Airway epithelial cell (primary cell): ENCODE results near the gene CLGN. TPM values are rescaled to one million over a fixed set of nuclear protein-coding genes. Genes with fewer than 3 reads are reported as not detected.

Experiments used
- total RNA-seq: library from RNA; depleted of rRNA; stranded (reverse); fragments of >200 nt; gene quantifications from 2 replicates; pipeline ENCODE4 v1.2.3, GENCODE V29; 2015

Gene CLGN, protein sequence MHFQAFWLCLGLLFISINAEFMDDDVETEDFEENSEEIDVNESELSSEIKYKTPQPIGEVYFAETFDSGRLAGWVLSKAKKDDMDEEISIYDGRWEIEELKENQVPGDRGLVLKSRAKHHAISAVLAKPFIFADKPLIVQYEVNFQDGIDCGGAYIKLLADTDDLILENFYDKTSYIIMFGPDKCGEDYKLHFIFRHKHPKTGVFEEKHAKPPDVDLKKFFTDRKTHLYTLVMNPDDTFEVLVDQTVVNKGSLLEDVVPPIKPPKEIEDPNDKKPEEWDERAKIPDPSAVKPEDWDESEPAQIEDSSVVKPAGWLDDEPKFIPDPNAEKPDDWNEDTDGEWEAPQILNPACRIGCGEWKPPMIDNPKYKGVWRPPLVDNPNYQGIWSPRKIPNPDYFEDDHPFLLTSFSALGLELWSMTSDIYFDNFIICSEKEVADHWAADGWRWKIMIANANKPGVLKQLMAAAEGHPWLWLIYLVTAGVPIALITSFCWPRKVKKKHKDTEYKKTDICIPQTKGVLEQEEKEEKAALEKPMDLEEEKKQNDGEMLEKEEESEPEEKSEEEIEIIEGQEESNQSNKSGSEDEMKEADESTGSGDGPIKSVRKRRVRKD
- total RNA-seq = 0.07 TPM in 1 of 2 replicates, not detected in the other

GRCh38 chr4:140427106-140427918, at the start of gene CLGN:
CLGN (minus strand) TSS chr4:140427648; CDS start chr4:140413078, 14,570 bp downstream.

DNA sequence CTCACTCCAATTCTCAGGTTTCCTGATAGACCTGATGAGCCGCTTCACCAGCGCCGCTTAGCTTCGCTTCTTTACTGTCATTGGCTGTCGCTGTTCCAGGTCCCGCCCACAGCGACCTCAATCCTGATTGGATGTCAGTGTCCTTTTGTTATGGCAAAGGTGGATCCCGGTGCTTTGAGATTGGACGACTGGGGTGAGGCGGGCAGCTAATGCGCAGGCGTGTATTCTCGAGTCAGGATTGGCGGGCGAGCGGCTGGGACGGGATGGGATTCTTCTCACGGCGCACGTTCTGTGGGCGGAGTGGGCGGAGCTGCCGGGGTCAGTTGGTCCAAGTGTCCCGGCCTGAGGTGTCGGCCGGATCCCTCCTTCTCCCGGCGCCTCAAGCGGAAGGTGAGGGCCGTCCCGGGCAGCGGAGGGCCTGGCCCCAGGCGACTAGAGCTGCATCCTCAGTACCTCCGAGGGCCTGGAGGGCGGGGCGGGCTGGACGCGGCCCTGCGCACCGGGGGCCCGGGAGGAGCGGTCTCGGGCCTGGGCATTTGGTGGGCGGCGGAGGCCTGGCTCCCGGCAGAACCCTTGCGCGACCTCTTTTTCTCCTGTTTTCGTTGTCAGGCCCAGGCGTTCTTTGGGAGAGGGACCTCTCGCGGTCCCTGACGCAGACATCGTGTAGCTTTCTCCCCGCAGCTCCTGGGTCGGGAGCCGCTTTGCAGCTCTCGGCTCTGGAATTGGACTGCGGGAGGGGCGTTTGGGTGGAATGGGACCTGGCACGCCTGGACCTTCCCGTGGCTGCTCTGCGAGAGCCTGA, 53.9 kb downstream of the CLGN start, which contains the start of gene SCOC:
TSS of gene SCOC (plus strand) at position 319 of the 802 bp plus-strand sequence. CDS start 5,525 bp downstream, outside the sequence.

Other genes with a start within 250 kb of the CLGN start
- gene SCOC, start 54.0 kb downstream of the CLGN start, total RNA-seq = 78.6 and 81.5 TPM in 2 replicates
- gene MGAT4D, start 70.6 kb upstream of the CLGN start, total RNA-seq = not detected in 2 replicates
- 19.1 and 24.8 TPM in 2 replicates for gene ELMOD2, start 96.5 kb upstream of the CLGN start, total RNA-seq
- gene UCP1, start 141.3 kb upstream of the CLGN start, total RNA-seq = not detected in 2 replicates